GM12865 (cell line): ENCODE measurements around the gene UBXN7.
"Not testable (repeated sequence)": the region's sequence is repeated elsewhere in the genome, so short reads cannot be mapped to it uniquely, and the experiment has no call there.

Experiments used
- DNase-seq: peaks from one replicate; pipeline ENCODE4 v3.0.0; 2010; ENCODE audit warnings: low read depth
- H3K4me3 ChIP-seq: 2 replicates; pipeline ENCODE4 v1.5.1; 2011; ENCODE audit warnings: mild to moderate bottlenecking, low read depth, low read length, control low read depth
- TF ChIP-seq, protein P1 (sequence below): IDR thresholded peaks from 2 replicates; pipeline ENCODE4 v1.5.1; 2011; ENCODE audit warnings: low read length, control low read depth, low read depth, inconsistent platforms; ENCODE audit not compliant: insufficient read depth; ENCODE audit errors: missing control alignments

UBXN7 gene

DNA sequence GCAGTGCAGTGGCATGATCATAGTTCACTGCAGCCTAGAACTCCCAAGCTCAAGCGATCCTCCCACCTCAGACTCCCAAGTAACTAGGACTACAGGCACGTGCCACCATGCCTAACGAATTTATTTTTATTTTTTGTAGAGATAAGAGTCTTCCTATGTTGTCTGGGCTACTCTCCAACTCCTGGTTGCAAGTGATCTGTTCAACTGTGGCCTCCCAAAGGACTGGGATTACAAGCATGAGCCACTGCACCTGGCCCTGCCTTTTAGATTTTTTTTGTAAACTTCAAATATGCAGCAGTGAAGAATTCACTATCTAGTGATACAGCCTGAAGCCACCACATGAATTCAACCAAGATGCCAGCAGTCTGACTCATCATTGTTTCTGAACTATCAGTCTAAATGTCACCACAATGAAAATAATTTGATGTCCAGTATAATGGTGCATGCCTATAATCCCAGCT is 32.7 kb downstream of the UBXN7 start:
- DNase-seq, result no peak
- H3K4me3 ChIP-seq, result no peak overlapping the region
- TF ChIP-seq, protein P1, sequence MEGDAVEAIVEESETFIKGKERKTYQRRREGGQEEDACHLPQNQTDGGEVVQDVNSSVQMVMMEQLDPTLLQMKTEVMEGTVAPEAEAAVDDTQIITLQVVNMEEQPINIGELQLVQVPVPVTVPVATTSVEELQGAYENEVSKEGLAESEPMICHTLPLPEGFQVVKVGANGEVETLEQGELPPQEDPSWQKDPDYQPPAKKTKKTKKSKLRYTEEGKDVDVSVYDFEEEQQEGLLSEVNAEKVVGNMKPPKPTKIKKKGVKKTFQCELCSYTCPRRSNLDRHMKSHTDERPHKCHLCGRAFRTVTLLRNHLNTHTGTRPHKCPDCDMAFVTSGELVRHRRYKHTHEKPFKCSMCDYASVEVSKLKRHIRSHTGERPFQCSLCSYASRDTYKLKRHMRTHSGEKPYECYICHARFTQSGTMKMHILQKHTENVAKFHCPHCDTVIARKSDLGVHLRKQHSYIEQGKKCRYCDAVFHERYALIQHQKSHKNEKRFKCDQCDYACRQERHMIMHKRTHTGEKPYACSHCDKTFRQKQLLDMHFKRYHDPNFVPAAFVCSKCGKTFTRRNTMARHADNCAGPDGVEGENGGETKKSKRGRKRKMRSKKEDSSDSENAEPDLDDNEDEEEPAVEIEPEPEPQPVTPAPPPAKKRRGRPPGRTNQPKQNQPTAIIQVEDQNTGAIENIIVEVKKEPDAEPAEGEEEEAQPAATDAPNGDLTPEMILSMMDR, result no peak

GRCh38 chr3:196398782-196399181 is 33.4 kb downstream of the UBXN7 start:
- no peak for DNase-seq
- TF ChIP-seq, protein P1, result no peak

GRCh38 chr3:196397941-196398340 is 34.3 kb downstream of the UBXN7 start:
- no peak for DNase-seq
- H3K4me3 ChIP-seq, result no peak overlapping the region
- TF ChIP-seq, protein P1, result no peak

More at GRCh38 chr3:196398782-196399181, 33.4 kb downstream of the UBXN7 start:
- H3K4me3 ChIP-seq, result no peak overlapping the region

DNA sequence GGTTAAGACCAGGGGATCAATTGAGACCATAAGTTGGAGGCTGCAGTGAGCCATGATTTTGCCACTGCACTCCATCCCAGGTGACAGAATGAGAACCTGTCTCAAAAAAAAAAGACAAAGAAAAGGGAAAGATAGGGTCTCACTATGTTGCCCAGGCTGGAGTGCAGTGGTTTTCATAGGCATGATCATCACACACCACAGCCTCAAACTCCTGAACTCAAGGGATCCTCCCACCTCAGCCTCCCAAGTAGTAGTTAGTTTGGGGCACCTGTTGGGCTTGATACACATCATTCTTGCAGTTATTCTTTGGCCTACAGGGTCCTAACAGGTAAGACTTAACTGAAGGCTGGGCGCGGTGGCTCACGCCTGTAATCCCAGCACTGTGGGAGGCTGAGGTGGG is 42.1 kb downstream of the UBXN7 start:
- H3K4me3 ChIP-seq, result no peak overlapping the region

GRCh38 chr3:196388956-196389355 is 43.3 kb downstream of the UBXN7 start:
- no peak overlapping the region for H3K4me3 ChIP-seq
- TF ChIP-seq, protein P1, result no peak
- DNase-seq, result no peak

More for the DNA sequence above, 42.1 kb downstream of the UBXN7 start:
- TF ChIP-seq, protein P1, result no peak
- DNase-seq, result no peak

DNA sequence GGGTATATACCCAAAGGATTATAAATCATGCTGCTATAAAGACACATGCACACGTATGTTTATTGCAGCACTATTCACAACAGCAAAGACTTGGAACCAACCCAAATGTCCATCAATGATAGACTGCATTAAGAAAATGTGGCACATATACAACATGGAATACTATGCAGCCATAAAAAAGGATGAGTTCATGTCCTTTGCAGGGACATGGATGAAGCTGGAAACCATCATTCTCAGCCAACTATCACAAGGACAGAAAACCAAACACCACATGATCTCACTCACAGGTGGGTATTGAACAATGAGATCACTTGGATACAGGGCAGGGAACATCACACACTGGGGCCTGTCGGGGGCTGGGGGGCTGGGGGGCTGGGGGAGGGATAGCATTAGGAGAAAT is 44.3 kb downstream of the UBXN7 start:
- H3K4me3 ChIP-seq, DNase-seq: not testable (repeated sequence)

DNA sequence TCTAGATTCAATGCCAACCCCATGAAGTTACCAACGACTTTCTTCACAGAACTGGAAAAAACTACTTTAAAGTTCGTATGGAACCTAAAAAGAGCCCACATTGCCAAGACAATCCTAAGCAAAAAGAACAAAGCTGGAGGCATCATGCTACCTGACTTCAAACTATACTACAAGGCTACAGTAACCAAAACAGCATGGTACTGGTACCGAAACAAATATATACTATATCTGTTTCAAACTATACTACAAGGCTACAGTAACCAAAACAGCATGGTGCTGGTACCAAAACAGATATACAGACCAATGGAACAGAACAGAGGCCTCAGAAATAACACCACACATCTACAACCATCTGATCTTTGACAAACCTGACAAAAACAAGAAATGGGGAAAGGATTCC is 45.4 kb downstream of the UBXN7 start:
- DNase-seq, H3K4me3 ChIP-seq: not testable (repeated sequence)

- DNase-seq, H3K4me3 ChIP-seq: not testable (repeated sequence)
Measured at GRCh38 chr3:196386034-196386433, 46.2 kb downstream of the UBXN7 start.

DNA sequence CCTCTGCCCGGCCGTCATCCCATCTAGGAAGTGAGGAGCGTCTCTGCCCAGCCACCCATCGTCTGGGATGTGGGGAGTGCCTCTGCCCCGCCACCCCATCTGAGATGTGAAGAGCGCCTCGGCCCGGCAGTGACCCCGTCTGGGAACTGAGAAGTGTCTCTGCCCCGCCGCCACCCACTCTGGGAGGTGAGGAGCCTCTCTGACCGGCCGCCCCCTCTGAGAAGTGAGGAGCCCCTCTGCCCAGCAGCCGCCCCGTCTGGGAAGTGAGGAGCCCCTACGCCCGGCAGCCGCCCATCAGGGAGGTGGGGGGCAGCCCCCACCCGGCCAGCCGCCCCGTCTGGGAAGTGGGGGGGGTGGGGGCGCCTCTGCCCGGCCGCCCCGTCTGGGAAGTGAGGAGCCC is 46.8 kb downstream of the UBXN7 start:
- DNase-seq, H3K4me3 ChIP-seq: not testable (repeated sequence)
